Adrenal gland (tissue), 12 donors: ENCODE data around the gene SP6. TPM values are rescaled to one million over a fixed set of nuclear protein-coding genes. Genes with fewer than 3 reads are reported as not detected.

Source experiments
- DNase-seq, 7 donors: peaks; one replicate each; pipeline ENCODE4 v3.0.0-alpha.2; 2019 to 2020
- H3K27ac ChIP-seq, 5 donors: fragments of 200-600 bp; sonication (generic) in 4 of 5; 1 replicate in 3 of 5; 2 replicates in 2 of 5; pipeline versions ENCODE4 v1.5.1 to v1.8.0; 2016 to 2020; ENCODE audit warnings: mild to moderate bottlenecking in 1 of 5
- H3K27me3 ChIP-seq: fragments of 200-600 bp; 2 replicates; pipeline ENCODE4 v1.8.0; 2021
- H3K36me3 ChIP-seq, 2 donors: fragments of 200-600 bp; replicated peaks in 1 of 2; 1 replicate in 1 of 2; 2 replicates in 1 of 2; pipeline versions ENCODE4 v1.5.1 to v1.8.0; 2018 to 2022
- H3K4me1 ChIP-seq, 2 donors: fragments of 200-600 bp; replicated peaks in 1 of 2; 1 replicate in 1 of 2; 2 replicates in 1 of 2; pipeline versions ENCODE4 v1.5.1 to v1.8.0; 2018 to 2021
- H3K4me3 ChIP-seq, 4 donors: fragments of 200-600 bp; sonication (generic) in 3 of 4; one replicate each; pipeline ENCODE4 v1.5.1; 2016 to 2018
- H3K9me3 ChIP-seq, 3 donors: fragments of 200-600 bp; sonication (generic) in 1 of 3; replicated peaks in 1 of 3; 1 replicate in 2 of 3; 2 replicates in 1 of 3; pipeline versions ENCODE4 v1.5.1 to v1.8.0; 2016 to 2021
- POLR2A ChIP-seq, 2 donors: fragments of 450-650 bp; IDR thresholded peaks; one replicate each; pipeline ENCODE4 v1.6.1; 2017; ENCODE audit warnings: antibody characterized with exemption in 2 of 2, mild to moderate bottlenecking in 2 of 2, moderate library complexity in 1 of 2
- WGBS, 4 donors: extraction: QIAGEN DNeasy Blood & Tissue Kit in 2 of 4; methylation state at CpG; one replicate each; pipeline versions ENCODE4 v1.1.5 to v1.1.7; 2013 to 2017; 5-methylcytosine and 5-hydroxymethylcytosine counted together
- intact Hi-C, 2 donors: fragments of 100-400 bp; cut with DNase I; formaldehyde crosslinking; loops; one replicate each; pipeline versions ENCODE4 v1.14.1 to v1.15.0; 2022 to 2023
- polyA plus RNA-seq, 3 donors: library from polyadenylated mRNA; stranded (reverse); fragments of 200-250 nt in 2 of 3; fragments of 350-450 nt in 1 of 3; fragmentation: Illumina TruSeq in 1 of 3; extraction: RNeasy Lipid Tissue Mini Kit (QIAGEN cat#74804) in 1 of 3; gene quantifications; one replicate each; pipeline ENCODE4 v1.2.3, GENCODE V29; 2013 to 2014
- total RNA-seq, 9 donors: library from RNA; depleted of rRNA in 4 of 9; stranded (reverse); fragments of >200 nt in 4 of 9; fragments of 120-200 nt in 1 of 9; fragmentation: NEBNext Ultra II Directional in 1 of 9; extraction: Animal tissue kit (Norgen Biotek cat#: 25700) in 1 of 9; gene quantifications; one replicate each; pipeline versions ENCODE4 v1.1.0 to v1.2.4, GENCODE V29; 2013 to 2023
- TF ChIP-seq, protein P1 (sequence below), 6 experiments: fragments of 450-650 bp in 4 of 6; fragments of 200-600 bp in 2 of 6; sonication (generic) in 1 of 6; IDR thresholded peaks; 1 replicate in 5 of 6; 2 replicates in 1 of 6; pipeline versions ENCODE4 v1.5.1 to v1.8.0; 2016 to 2021; ENCODE audit warnings: antibody characterized with exemption in 6 of 6, mild to moderate bottlenecking in 2 of 6, moderate library complexity in 1 of 6
- donor health status: healthy with polysubstance abuse.
- donor health status: Bipolar disorder and iron deficiency.
- donor health status: DM: yes; HTN: yes; CAD: no.
- donor health status: DM: no; HTN: no; CAD: no.
- donor health status: DM: no; HTN: no; CAD: no.
- donor health status: DM: yes; HTN: yes; CAD: no.

Gene SP6
- total and polyA plus RNA-seq, 12 donors, result 0.06 to 3.5 (median 1.0) TPM

DNA sequence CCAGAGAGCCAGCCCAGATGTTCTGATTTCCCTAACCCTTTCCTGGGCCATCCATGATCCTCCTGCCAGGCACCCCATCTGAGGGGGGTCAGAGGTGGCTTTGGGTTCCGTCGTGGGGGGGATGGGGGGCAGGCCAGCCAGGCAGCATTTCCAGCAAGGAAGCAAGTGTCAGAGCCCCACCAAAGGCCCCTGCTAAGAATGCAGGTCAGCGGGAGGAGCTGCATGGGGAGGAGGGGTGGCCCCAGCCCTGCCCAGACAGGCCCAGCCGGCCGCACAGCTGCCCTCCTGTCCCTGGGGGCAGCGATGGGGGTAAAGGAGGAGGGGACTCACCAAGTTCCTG lies 7.6 kb downstream of the SP6 start:
- no peak overlapping the region for H3K27ac ChIP-seq
- no peaks in the 10 kb centered on the region for H3K9me3 ChIP-seq
- DNase-seq, result no peak
- H3K27me3 ChIP-seq, result peaks cover 14% of the 10 kb centered on the region
- H3K4me1 ChIP-seq, result peaks cover 9 to 13% of the 10 kb centered on the region in 2 donors
- 7 to 31% (median 24%) methylated on average over 3 to 6 of the region's 6 CpGs; no CpG with 5 or more reads in 1 of the 4 donors for WGBS, 4 donors
- H3K4me3 ChIP-seq, result no peak overlapping the region
- peaks cover 0 to 5% of the 10 kb centered on the region in 2 donors for H3K36me3 ChIP-seq
- TF ChIP-seq, protein P1, sequence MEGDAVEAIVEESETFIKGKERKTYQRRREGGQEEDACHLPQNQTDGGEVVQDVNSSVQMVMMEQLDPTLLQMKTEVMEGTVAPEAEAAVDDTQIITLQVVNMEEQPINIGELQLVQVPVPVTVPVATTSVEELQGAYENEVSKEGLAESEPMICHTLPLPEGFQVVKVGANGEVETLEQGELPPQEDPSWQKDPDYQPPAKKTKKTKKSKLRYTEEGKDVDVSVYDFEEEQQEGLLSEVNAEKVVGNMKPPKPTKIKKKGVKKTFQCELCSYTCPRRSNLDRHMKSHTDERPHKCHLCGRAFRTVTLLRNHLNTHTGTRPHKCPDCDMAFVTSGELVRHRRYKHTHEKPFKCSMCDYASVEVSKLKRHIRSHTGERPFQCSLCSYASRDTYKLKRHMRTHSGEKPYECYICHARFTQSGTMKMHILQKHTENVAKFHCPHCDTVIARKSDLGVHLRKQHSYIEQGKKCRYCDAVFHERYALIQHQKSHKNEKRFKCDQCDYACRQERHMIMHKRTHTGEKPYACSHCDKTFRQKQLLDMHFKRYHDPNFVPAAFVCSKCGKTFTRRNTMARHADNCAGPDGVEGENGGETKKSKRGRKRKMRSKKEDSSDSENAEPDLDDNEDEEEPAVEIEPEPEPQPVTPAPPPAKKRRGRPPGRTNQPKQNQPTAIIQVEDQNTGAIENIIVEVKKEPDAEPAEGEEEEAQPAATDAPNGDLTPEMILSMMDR (IDR thresholded peaks at IDR 0.05), result peak in 1 of 6 experiments; percentile 3
- TF ChIP-seq POLR2A (IDR thresholded peaks at IDR 0.05), result no peak
- intact Hi-C loops, result loop anchor here in 1 of 2 donors (5.0 kb wide), 1 partner anchor 124 kb away; no protein-coding TSS in a partner anchor

GRCh38 chr17:47841488-47842291 lies 9.3 kb downstream of the SP6 start:
- no peak for TF ChIP-seq POLR2A (IDR thresholded peaks at IDR 0.05)
- TF ChIP-seq, protein P1 (IDR thresholded peaks at IDR 0.05), result peak in 2 of 6 experiments; percentile 17 to 25
- Histone ChIP-seq H3K9me3 (no peaks in the 10 kb centered on the region), H3K4me1 (peaks cover 9 to 13% of the 10 kb centered on the region in 2 donors), H3K4me3 (peak overlapping the region in 1 of 4 donors; percentile 78), H3K27me3 (no peaks in the 10 kb centered on the region), H3K36me3 (peaks cover 0 to 15% of the 10 kb centered on the region in 2 donors), H3K27ac (peak overlapping the region in 1 of 5 donors; percentile 27)
- no peak for DNase-seq
- 61 to 66% (median 63%) methylated on average over 15 to 16 of the region's 16 CpGs for WGBS, 4 donors
- intact Hi-C loops, result loop anchor here (2.0 to 5.0 kb wide), 2 partner anchors 49 to 126 kb away; no protein-coding TSS in a partner anchor

DNA sequence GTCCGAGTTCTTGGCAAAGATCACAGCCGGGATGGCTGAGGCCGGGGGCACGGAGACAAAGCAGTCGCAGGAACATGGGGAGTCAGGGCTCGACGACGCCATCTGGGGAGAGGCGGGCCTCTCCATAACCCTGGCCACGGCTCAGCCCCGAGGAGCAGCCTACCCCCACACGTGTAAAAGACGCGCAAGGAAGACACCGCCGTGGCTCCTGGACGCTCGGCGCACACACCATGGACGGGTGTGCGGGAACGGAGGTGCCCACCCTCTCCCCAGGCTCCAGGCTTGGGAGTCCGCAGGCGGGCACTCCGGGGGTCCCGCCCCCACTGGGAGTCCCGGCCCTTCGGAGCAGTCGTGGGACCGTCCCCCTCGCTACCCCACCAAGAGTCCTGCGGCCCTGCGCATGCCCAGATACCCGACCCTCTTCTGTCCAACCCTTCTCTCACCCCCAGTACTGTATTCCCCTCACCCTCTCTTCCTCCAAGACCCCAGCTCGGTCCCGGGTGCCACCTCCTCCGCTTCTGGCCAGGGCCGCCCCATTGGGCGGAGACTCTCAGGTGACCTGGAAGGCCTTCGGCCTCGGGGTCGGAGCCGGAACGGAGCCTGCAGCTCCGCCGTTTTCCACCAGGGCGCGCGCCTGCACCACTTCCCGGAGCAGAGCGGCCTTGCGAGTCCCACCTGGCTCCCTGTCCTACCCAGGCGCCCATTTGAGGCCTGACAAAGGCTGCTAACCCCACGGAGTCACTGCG lies 10.0 kb downstream of the SP6 start, which contains the start of gene SCRN2:
Gene SCRN2, minus strand, starts transcription at position 532 of the 746 bp plus-strand sequence. Its CDS starts 430 bp downstream, at position 102.
- no peaks in the 10 kb centered on the region for H3K9me3 ChIP-seq
- peaks cover 0 to 18% of the 10 kb centered on the region in 2 donors for H3K36me3 ChIP-seq
- 0 to 2% (median 1%) methylated on average over 17 to 55 of the region's 55 CpGs for WGBS, 4 donors
- DNase-seq, result peak; percentile 86 to 96 (median 90)
- H3K4me3 ChIP-seq, result peak within 1 kb of the TSS; percentile 28 to 78 (median 58)
- no peaks in the 10 kb centered on the region for H3K27me3 ChIP-seq
- peaks cover 9 to 13% of the 10 kb centered on the region in 2 donors for H3K4me1 ChIP-seq
- intact Hi-C loops, result loop anchor here (2.0 to 5.0 kb wide), 2 partner anchors 50 to 126 kb away; no protein-coding TSS in a partner anchor
- TF ChIP-seq, protein P1 (IDR thresholded peaks at IDR 0.05), result peak; percentile 88 to 99 (median 97)
- no peak for TF ChIP-seq POLR2A (IDR thresholded peaks at IDR 0.05)
- H3K27ac ChIP-seq, result peak within 1 kb of the TSS in 2 of 5 donors; percentile 27 to 70
